GM18907 (cell line): ENCODE results near the gene HOPX.
"Not testable (repeated sequence)": the region's sequence is repeated elsewhere in the genome, so short reads cannot be mapped to it uniquely, and the experiment has no call there.

ENCODE experiments used
- ATAC-seq: cut with Tn5 transposase; IDR thresholded peaks from one replicate; pipeline ENCODE4 v1.9.1; 2021; ENCODE audit warnings: mild to moderate bottlenecking, moderate library complexity; ENCODE audit not compliant: unreplicated experiment

Gene HOPX

DNA sequence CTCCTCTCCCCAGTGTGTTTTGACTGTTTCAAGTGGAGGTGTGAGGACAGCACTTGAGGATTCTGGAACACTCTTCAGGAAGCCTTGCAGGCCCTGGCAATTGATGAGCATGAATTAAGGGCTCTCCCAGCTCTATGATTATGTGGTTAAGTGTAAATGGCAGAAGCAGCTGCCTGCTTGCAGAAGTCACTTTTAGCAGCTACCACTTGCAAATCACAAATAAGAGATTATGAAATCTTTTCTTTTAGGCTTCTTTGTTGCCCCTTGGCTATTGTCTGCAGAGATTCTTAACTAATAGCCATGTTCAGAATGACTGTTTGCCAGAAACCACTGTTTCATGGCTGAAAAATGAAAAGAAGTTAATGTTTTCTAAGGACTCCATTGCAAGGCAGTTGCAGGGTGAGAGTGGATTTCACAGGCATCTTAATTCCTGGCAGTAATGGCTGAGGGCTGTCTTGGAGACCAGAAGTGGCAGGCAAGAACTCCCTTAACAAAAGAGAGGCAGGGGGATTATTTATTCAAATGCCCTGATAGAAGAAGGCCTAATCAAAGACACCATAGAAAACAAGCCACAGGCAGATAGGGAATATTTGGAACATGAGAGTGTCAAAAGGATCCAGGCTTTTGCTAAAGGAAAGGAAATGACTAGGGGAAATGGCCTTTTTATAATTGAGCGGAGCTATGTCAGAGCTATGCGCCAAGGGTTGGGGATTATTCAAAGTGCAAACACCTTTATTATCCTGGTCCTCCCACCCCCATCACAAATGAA lies 8.3 kb upstream of the HOPX start:
- no peak for ATAC-seq

DNA sequence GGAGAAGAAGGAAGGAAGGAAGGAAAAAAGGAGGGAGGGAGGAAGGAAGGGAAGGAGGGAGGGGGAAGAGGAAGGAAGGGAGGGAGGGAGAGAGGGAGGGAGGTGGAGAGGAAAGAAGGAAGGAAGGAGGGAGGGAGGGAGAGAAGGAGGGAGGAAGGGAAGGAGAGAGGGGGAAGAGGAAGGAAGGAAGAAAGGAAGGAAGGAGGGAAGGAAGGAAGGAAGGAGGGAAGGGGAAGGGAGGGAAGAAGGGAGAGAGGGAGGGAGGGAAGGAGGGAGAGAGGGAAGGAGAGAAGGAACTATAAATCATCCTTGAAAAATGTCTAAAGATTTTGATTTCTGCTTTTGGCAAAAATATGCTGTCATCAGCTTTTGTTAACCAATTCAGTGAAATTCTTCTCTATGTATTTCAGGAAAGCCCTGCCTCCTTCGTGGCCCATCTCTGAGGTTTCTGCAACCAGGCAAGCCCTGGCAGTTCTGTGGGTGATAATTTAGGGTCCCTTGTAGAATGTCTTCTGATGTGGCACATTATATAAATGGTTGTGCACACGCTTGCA lies 7.1 kb upstream of the HOPX start:
- ATAC-seq, result no peak

DNA sequence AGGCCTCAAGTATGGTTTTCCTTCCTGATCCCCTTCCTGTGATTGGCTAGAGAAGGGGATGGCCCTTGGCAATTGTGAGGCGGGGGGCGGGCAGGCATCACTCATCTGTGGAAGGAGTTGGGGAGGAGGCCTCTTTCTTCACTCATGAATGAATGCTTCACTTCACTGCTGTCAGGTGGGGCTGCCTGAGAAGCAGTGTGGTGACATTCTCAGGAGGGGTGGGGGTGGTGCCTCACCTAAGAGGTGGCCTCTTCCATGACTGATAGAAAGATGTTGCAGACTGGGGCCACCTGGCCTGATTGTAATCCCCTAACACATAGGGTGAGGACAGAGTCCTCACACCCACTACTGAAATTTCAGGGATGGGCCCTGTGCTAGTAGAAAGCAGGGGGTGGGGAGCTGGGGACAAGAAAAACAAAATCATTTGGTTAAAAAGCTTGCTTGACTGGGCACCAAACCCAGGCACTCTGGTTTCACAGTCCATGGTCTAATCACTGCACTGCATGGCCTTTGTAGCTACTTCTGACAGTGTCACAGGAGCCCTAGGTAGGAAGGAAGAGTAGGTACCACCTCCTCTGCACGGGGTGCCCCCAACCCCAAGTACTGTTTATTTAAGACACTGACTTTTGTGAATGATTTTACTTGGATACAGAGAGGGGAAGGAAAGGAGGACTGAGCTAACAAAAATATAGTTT lies 5.6 kb upstream of the HOPX start:
- no peak for ATAC-seq

DNA sequence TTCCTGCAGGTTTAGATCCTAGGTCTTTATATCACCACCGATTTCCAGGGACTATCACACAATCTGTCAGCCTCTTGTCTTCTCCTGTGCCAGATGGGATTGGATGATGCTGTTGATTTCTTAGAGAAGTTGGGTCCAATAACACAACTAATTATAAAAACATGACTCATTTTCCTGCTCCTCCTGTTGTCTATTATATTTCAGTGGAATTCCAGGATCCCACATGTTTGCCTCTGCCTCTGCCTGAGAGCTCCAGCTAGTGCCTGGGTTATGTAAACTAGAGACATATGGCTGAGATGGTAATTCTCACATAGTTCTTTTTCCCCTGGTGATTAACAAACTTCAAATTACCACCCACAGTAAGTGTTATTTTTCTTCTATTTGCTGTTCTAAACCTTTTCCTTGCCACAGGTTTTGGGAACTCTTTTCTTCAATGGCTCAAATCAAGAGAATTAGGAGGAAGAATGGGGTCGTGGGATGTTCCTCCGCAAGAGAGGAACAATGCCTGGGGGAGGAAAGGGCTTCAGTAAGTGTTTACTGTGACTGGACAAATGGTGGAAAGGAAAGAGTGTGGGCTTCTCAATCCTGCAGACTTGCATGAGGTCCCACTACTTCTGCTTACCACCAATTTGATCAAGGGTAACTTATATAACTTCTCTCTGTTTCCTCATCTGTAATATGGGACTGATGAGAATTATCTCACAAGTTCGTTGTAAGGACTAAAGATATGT lies 3.4 kb upstream of the HOPX start:
- no peak for ATAC-seq

DNA sequence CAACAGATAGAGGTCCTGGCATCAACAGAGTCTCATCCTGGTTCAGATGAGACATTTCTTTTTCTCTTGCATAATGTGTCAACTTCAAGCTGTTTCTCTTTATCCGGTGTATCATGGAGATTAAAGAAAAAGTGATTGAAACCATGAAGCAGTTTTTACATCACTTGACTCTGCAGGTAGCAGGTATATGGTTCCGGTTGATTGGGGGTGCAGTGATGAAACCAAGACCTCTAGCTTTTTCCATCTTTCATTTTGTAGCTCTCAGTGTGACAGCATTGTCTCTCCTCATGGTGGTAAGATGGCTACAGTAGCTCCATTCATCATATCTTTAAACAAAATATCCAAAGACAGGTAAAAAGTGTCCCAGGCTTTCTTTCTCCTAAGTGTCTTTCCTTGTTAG lies 2.4 kb upstream of the HOPX start:
- no peak for ATAC-seq

DNA sequence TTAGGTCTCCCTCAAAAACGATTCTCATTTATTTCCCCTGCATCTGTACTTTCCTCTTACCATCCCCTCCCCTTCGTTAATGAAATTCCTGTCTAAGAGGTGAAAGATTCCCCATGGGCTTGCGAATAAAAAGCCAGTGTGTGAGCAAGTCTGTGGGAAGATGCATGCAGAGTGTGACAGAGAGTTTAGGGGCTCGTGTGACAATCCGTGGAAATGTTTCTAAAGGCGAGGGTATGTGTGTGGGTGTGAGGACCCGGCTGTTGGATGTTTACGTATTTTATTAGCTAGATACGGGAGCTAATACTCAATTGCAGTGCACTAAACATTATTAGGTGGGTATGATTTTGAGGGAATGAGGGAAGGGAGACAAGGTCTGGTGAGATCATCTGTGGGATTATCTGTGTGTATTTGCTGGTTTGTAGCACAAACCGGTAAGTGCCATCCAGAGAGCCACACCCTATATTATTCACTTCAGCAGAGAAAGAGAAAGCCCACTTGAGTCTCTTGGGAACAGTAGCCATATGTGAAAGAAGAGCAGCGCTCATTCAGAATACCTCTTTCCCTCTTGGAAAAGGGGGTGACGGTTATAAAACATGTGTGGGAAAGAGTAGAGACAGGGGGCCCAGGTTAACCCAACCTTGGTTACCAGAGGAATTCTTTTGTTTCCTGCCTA lies 893 bp upstream of the HOPX start:
- no peak for ATAC-seq

DNA sequence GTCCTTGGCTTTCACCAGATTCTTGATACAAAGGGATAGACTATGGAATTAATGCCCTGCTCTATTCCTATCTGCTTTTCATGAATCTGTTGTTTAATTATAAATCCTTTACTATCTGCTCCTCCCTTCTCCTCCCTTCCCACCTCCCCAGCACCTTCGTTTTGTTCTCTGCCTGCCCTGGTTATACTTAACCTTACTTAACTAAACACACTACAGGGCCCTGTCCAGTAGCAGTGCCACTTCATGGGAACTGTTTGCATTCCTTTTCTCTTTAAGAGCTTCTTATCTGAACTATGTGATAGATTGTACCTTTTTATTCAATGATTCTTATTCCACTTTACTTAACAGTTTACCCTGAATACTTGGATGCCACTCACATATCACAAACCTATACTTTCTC lies 830 bp downstream of the HOPX start:
- no peak for ATAC-seq

DNA sequence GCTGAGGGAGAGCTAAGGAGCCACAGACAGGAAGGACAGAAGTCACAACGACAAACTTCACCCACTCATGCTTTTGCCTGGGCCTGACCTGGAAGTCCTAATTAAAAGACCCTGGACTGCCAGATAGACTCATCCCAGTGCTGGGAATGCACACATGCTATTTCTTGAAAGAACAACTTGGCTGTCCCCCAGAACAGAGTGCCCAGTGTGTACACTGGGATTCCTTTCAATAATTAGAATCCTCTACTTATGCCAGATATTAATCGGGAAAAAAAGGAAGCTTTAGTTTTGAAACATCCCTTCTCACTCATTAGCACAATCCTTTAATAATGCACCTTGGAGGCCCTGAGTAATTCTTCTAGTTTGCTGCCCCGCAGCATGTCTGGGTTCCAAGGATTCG lies 3.4 kb downstream of the HOPX start:
- no peak for ATAC-seq

DNA sequence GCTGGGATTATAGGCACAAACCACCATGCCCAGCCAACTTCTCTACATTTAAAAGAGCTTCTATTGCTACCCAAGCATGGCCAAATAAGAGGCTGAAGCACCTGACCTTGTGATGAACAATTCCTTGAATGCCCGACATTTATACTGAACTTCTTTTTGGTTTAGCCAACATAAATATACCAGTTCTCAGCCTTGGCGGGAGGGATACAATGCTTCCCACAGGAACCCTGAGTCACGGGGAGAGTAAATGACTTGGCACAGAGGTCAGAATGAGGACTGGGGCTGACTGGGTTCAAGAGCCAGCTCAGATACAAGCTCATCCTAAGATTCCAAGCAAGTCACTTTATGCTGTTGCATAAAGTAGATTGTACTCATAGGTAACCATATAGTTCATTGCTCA lies 6.1 kb downstream of the HOPX start:
- no peak for ATAC-seq

DNA sequence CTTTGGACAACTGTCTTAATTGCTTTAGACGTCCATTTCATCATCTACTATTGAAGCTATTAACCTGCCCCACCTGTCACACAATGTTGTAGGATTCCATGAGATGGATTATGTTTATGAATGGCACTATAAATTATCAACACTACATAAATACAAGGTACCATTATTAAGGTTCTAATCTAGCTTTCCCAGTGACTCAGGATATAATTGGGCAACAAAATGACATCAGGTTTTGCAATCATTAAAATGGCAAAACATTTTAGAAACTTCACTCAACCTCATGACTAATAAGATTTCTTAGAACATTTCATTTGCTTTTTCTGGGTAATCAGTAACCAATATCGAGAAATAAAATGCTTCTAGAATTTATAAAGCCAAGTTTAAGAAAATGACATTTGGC lies 9.2 kb downstream of the HOPX start:
- no peak for ATAC-seq

DNA sequence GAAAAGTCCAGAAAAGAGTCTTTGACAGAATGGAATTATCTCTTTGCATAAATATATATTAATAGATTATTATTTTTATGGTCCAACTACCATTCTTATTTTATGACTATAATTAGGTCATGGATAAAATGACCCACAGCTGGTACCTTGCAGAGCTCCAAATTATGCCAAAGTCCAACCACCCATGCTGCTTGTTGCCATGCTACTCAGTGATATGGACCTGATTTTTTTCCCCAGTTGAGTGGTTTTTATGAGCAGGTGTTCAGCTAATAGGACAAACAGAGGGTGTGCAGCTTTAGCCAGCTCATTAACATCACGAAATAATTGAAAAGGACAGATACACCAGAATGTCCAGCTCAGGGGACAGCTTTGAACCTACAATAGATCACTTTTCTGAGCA lies 9.7 kb downstream of the HOPX start:
- no peak for ATAC-seq

DNA sequence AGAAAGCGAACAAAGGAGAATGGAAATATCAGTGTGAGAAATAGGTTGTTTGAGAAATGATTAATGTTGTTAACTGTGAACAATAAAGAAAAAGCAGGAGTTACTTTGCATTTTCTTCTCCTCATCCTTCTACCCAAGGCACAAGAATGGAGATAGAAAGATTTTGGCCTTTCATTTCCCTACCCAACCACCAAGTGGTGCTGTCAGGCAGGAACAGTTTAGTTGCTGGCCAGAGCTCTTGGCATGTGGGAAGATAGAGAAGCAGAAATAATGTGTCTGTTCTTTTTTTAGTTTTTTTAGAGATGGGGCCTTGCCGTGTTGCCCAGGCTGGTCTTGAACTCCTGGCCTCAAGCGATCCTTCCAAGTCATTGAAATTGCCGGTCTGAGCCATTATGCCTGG lies 12.8 kb downstream of the HOPX start:
- ATAC-seq, result no peak

DNA sequence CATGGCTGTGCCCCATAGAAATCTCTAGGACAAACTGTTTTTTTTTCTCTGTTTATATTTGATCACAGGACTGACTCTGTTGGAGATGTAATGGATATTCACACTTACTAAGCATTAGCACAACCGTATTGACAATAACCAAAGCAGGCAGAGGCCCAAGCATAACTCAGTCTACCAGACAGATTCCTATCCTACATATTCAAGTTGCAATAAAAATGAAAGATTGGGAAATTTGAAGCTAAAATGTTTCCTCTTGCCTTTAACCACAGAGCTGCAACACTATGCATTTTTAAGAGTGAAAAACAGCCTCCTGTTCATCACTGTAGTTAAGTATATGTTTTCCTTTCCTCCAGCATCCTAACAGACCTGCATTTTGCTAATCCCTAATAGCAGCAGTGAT lies 13.7 kb downstream of the HOPX start:
- ATAC-seq, result not testable (repeated sequence)

DNA sequence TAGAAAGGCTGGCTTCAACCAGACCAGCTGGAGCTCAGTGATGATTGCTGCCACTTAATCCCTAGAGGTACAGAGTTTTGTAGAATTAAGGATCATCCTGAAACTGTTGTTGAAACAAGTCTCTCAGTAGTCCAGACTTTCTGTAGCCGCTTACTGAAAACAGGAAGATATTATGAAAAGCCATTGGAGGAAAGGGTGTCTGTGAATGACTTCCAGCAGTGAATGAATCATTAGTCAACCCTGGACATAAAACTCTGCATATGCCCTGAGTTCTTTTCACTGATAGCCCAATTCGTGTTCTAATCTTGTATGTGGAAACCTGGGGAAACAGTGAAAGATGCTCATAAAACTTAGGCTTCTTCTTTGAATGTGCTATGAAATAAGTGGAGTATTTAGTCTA lies 14.8 kb downstream of the HOPX start:
- ATAC-seq, result no peak

DNA sequence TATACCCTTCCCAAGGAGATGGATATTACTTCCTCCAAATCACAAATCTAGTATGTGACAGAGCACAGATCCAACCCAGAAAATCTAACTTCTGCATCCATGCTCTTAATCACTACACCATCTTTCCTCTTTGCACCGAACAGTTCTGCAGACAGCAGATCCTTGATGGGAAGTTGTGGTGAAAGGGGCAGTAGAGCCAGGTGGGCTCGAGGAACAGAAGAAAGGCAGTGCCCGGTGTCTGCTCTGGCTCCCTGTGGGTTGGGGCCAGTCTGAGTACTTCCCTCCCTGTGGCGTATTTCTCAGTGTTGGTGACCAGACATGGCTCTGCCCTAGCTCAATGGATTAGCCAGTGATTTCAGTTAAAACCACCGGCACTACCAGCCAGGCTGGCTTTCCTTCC lies 15.3 kb downstream of the HOPX start:
- ATAC-seq, result no peak

DNA sequence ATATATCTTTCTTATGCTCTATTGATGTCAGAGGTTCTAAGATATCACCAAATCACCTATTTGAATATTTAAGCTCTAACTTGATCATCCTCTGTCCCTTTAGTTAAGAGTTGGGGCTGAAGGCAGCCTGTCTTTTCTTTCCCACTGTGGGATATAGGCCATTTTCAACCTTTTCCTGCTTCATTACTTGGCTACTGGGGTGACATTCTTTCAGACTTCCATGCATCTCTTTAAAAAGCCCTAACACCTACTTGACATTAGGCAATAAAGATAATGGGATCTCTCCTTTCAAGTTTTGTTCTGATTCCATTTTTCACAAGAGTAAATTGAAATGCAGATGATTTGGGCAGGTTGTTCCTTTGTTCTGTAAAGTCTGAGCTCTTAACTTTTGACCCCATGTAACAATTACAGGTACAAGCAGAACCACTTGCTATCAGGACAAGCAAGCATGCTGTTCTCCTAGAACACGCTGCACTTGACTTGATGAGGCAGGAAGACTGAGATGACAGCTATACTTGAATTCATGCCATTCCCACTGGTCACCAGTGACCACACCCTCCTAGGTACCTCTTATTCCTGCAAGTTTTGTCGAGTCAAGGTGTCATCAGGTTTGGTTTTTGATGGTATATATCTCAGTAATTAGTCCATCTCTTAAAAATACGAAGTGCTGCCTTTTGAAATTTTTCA lies 18.2 kb downstream of the HOPX start:
- no peak for ATAC-seq

DNA sequence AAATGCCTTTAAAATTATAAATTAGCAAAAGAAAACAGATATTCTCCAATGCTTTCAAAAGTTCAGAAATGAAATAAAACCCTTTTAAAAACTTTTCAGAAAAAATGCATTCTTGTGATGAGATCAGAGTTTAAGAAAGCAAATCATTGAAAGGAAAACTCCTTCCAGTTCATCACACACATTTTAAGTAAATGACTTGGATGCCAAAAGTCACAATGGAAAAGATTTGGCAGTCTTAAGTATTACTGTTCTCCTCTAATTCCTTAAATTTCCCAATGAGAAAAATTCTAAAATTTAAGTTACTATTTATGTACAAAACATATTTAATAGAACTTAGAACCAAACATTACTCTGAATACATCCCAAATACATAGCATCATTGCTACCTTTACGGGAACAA lies 21.1 kb downstream of the HOPX start:
- no peak for ATAC-seq

DNA sequence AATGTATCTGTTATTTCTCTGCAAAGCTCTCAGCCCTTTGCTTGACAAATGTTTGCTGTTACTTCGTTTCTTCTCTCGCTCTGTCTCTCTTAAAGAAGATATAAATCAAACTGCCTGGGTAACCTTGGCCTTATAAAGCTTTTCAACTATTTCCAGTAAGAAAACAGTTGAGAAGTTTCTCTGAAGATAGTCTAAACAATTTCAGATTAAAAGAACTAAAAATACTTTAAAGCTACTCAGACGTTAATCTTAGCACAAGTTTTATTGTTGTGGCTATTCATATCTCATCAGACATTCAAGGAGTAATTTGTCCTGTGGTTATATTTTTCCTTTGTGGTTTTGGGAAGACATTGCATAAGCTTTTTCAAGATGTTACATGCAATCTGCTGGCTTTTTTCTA lies 22.6 kb downstream of the HOPX start:
- ATAC-seq, result no peak

DNA sequence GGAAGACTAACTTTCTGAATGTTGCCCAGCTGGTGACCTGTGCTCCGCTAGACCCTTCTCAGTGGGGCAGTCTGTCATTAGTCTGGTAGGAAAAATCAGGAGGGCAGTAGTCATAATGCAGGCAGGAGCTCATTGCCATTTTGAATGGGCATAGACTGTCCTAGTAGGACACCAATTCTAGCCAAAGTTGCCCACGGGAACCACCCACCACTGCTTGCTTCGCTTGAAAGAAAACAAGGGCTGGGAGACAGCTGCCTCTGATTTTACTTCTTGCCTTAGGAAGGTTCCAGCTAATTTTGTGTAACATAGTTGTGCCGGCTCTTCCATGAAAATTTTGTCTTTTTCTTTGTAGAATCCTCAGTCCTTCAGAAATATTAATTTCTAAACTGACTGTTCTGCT lies 23.3 kb downstream of the HOPX start:
- no peak for ATAC-seq

DNA sequence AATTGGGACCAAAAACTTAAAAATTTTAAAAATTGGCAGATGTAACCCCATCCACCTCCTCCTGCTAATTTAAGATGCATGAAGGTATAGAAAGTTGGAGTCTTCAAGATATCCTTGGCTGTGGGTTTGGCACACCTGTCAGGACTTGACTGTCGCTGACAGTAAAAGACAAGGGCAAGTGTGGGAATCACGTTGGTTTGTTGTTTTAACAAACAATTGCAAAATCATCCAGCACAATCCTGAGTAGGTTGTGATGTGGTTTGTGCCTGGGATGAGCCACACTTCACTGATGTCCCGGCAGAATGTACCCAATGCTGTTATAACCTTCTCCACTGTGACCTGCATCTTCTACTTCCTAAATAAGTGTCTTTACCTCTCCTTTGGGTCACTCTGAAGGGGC lies 24.0 kb downstream of the HOPX start:
- no peak for ATAC-seq

DNA sequence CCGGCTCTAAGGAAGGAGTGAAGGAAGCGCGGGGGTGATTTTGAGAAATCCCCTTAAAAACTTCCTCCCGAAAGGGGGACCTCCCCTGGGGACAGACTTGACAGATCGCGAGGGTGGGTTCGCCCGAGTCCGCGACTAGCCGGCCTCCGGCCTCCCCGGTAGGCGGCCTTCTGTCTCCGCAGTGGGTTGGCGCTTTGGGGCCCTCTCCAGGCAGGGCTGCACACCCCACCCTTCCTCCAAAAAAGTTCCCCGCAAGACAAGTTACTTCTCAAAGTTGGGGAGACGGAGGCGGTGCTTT lies 24.8 kb downstream of the HOPX start:
- no peak for ATAC-seq
